ENCODE data around the gene UCHL5.
"Not testable (repeated sequence)": the region's sequence is repeated elsewhere in the genome, so short reads cannot be mapped to it uniquely, and the experiment has no call there.

The UCHL5 gene

GRCh38 chr1:193060115-193060403 is 899 bp upstream of the UCHL5 start:
- H3K79me2 ChIP-seq: peaks cover 19% of the 10 kb centered on the region
- no peaks in the 10 kb centered on the region for H3K27me3 ChIP-seq (ENCODE audit: control insufficient read depth, insufficient read depth, low read length)
- H3K36me3 ChIP-seq (ENCODE audit: control insufficient read depth, insufficient read depth, low read length): no peaks in the 10 kb centered on the region
- TF ChIP-seq, protein P1, sequence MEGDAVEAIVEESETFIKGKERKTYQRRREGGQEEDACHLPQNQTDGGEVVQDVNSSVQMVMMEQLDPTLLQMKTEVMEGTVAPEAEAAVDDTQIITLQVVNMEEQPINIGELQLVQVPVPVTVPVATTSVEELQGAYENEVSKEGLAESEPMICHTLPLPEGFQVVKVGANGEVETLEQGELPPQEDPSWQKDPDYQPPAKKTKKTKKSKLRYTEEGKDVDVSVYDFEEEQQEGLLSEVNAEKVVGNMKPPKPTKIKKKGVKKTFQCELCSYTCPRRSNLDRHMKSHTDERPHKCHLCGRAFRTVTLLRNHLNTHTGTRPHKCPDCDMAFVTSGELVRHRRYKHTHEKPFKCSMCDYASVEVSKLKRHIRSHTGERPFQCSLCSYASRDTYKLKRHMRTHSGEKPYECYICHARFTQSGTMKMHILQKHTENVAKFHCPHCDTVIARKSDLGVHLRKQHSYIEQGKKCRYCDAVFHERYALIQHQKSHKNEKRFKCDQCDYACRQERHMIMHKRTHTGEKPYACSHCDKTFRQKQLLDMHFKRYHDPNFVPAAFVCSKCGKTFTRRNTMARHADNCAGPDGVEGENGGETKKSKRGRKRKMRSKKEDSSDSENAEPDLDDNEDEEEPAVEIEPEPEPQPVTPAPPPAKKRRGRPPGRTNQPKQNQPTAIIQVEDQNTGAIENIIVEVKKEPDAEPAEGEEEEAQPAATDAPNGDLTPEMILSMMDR (IDR thresholded peaks at IDR 0.05): no peak
- H2AFZ ChIP-seq: peak overlapping the region; percentile 91
- H3K27ac ChIP-seq: peak overlapping the region; percentile 94
- H3K9ac ChIP-seq: peak overlapping the region; percentile 53
- peak overlapping the region; percentile 88 for H3K4me3 ChIP-seq (ENCODE audit: low read depth, low read length)
- H3K4me1 ChIP-seq: no peaks in the 10 kb centered on the region
- no peaks in the 10 kb centered on the region for H3K9me3 ChIP-seq (ENCODE audit: control insufficient read depth, low read length)
- H3K4me2 ChIP-seq (ENCODE audit: low read length): peak overlapping the region; percentile 92

DNA sequence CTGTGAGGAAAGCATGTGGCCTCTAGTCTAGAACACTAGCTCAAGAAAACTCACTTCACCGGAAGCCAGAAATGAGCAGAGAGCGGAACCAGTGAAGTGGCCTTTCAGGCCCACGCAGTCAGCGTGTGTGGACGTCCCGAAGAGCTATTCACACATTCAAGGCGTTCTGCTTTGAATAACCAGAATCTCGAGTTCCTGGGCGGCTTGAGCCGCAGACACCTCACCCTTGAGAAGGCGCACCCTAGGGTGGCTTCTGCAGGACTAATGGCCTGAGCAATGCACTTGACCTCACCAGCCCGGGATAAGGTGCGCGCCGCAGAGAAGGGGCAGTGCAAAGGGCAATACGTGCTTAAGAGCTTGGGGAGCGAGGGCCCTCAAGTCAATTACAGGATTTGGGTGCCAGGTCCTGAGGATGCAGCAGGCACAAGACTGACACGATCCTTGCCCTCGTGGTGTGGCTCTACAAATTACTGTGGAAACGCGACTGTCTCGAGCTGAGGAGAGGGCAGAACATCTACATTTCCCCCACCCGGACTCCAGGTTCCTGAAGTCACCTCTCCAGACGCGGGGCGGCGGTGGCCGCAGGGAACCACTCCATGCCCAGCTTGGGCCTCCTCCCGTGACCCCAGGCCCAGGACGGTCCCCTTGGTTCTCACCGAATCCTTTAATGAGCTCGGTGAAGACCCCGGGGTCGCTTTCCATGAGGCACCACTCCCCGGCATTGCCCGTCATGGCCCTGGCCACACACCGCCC is 455 bp downstream of the UCHL5 start:
- Histone ChIP-seq H3K4me1 (no peaks in the 10 kb centered on the region), H3K36me3 (ENCODE audit: control insufficient read depth, insufficient read depth, low read length) (no peaks in the 10 kb centered on the region), H2AFZ (peak overlapping the region; percentile 91), H3K4me2 (ENCODE audit: low read length) (peak overlapping the region; percentile 92), H3K27me3 (ENCODE audit: control insufficient read depth, insufficient read depth, low read length) (no peaks in the 10 kb centered on the region), H3K4me3 (ENCODE audit: low read depth, low read length) (peak overlapping the region; percentile 88), H3K9ac (peak overlapping the region; percentile 76), H3K79me2 (peaks cover 13% of the 10 kb centered on the region), H3K27ac (peak overlapping the region; percentile 94), H3K9me3 (ENCODE audit: control insufficient read depth, low read length) (no peaks in the 10 kb centered on the region)
- TF ChIP-seq, protein P1 (IDR thresholded peaks at IDR 0.05): no peak

DNA sequence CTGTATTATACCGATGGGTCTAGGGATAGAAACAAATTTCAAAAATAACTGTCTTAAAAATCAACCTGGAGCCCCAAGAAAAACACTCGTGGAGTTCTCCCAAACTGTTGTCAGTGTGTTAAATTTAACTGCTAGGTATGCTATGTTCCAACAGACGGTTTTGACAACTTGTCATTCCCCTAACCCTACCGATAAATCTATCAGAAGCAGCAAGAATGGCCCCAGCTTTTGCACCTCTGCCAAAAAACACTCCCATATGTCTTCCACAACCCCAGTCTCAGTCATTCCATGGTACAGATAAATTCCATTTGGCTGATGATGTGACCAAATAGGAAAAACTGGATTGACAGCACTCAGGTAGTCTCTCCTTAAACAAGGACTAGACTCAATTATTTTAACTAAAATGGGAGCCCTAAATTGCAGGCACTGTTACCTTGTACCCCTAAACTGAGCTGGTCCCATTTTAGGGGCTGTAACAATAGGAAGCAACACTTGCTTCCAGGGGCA is 4.9 kb downstream of the UCHL5 start:
- Histone ChIP-seq H3K27ac (no peak overlapping the region), H3K79me2 (peaks cover 7% of the 10 kb centered on the region), H3K9ac (no peak overlapping the region), H2AFZ (no peak overlapping the region), H3K4me2 (ENCODE audit: low read length) (no peak overlapping the region), H3K9me3 (ENCODE audit: control insufficient read depth, low read length) (no peaks in the 10 kb centered on the region), H3K36me3 (ENCODE audit: control insufficient read depth, insufficient read depth, low read length) (no peaks in the 10 kb centered on the region), H3K4me3 (ENCODE audit: low read depth, low read length) (no peak overlapping the region), H3K4me1 (no peaks in the 10 kb centered on the region), H3K27me3 (ENCODE audit: control insufficient read depth, insufficient read depth, low read length) (no peaks in the 10 kb centered on the region)
- TF ChIP-seq, protein P1 (IDR thresholded peaks at IDR 0.05): no peak

- H3K27ac ChIP-seq; H3K36me3 ChIP-seq (ENCODE audit: control insufficient read depth, insufficient read depth, low read length); H3K79me2 ChIP-seq; H3K4me1 ChIP-seq; H3K4me2 ChIP-seq (ENCODE audit: low read length); H3K9ac ChIP-seq; H3K4me3 ChIP-seq (ENCODE audit: low read depth, low read length); H2AFZ ChIP-seq; H3K27me3 ChIP-seq (ENCODE audit: control insufficient read depth, insufficient read depth, low read length); H3K9me3 ChIP-seq (ENCODE audit: control insufficient read depth, low read length): not testable (repeated sequence)
Observed at GRCh38 chr1:193048913-193049312, 10.2 kb downstream of the UCHL5 start.

DNA sequence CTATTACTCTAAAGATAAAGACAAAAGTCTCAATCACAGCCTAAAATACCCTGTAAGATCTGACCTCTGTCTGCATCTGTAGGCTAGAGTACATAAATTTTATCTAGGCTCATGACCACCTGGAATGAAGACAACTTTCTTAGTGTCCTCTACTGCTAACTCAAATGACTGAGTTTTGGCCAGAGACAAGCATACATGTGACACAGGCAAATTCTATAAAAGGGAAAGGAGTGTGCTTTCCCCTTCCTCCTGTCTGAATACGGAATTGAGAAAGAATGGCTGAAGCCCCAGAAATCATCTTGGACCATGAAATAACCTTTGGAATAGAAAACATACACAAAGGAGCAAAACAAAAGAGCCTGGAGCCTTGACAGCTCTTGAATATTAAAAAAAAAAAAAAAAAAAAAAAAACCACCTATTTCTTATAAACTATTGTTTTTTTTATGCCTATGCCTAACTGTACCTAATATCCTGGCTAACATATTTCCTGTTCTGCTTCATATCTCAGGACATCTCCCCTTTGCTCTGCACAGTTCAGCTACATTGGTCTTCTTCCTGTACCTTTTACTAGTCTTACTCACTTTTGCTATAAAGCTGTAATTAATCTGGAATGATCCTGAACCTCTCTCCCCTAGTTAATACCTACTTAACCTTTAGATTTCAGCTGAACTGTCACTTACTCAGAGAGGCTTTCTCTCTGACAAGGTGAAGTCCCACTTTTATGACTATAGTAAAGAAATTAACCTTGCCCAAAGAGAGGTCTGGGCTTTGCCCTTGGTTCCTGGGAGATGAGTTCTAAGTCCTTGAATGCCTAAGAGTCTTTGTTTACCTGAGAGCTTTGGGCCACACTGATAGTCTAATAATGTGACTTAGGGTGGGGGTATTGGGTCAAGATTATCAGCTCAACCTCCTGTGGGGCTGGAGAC is 16.1 kb downstream of the UCHL5 start:
- H3K36me3 ChIP-seq (ENCODE audit: control insufficient read depth, insufficient read depth, low read length): no peaks in the 10 kb centered on the region
- H3K27me3 ChIP-seq (ENCODE audit: control insufficient read depth, insufficient read depth, low read length): no peaks in the 10 kb centered on the region
- H3K4me3 ChIP-seq (ENCODE audit: low read depth, low read length): no peak overlapping the region
- H3K9ac ChIP-seq: no peak overlapping the region
- H3K4me2 ChIP-seq (ENCODE audit: low read length): no peak overlapping the region
- H3K79me2 ChIP-seq: no peaks in the 10 kb centered on the region
- H3K27ac ChIP-seq: no peak overlapping the region
- no peak overlapping the region for H2AFZ ChIP-seq
- H3K4me1 ChIP-seq: no peaks in the 10 kb centered on the region
- no peaks in the 10 kb centered on the region for H3K9me3 ChIP-seq (ENCODE audit: control insufficient read depth, low read length)
- TF ChIP-seq, protein P1 (IDR thresholded peaks at IDR 0.05): no peak
